Uterus (tissue), 4 donors: Measurements from ENCODE around the gene KRT75. TPM values are rescaled to one million over a fixed set of nuclear protein-coding genes. Genes with fewer than 3 reads are reported as not detected.

ENCODE experiments used
- DNase-seq, 2 donors: peaks; one replicate each; pipeline ENCODE4 v3.0.0-alpha.2; 2019 to 2020
- H3K27ac ChIP-seq, 2 donors: fragments of 200-600 bp; sonication (generic); 1 replicate in 1 of 2; 2 replicates in 1 of 2; pipeline ENCODE4 v1.5.1; 2016 to 2018
- H3K27me3 ChIP-seq, 2 donors: fragments of 200-600 bp; sonication (generic); one replicate each; pipeline ENCODE4 v1.5.1; 2018 to 2019; ENCODE audit warnings: control low read depth in 1 of 2
- H3K36me3 ChIP-seq, 2 donors: fragments of 200-600 bp; sonication (generic); one replicate each; pipeline ENCODE4 v1.5.1; 2019; ENCODE audit warnings: control low read depth in 1 of 2
- H3K4me1 ChIP-seq, 2 donors: fragments of 200-600 bp; sonication (generic); one replicate each; pipeline ENCODE4 v1.5.1; 2018 to 2019; ENCODE audit warnings: control low read depth in 1 of 2
- H3K4me3 ChIP-seq, 2 donors: fragments of 200-600 bp; sonication (generic); 1 replicate in 1 of 2; 2 replicates in 1 of 2; pipeline ENCODE4 v1.5.1; 2018 to 2019; ENCODE audit warnings: mild to moderate bottlenecking in 1 of 2
- H3K9me3 ChIP-seq, 2 donors: fragments of 200-600 bp; sonication (generic); one replicate each; pipeline ENCODE4 v1.5.1; 2019; ENCODE audit warnings: control low read depth in 1 of 2
- CTCF ChIP-seq, 4 experiments: fragments of 200-600 bp in 2 of 4; fragments of 450-650 bp in 2 of 4; sonication (generic) in 2 of 4; IDR thresholded peaks; one replicate each; pipeline ENCODE4 v1.5.1; 2016 to 2019; ENCODE audit warnings: antibody characterized with exemption in 4 of 4, mild to moderate bottlenecking in 2 of 4, moderate library complexity in 1 of 4
- POLR2A ChIP-seq, 2 donors: fragments of 450-650 bp; IDR thresholded peaks; one replicate each; pipeline ENCODE4 v1.6.1; 2016; ENCODE audit warnings: antibody characterized with exemption in 2 of 2, mild to moderate bottlenecking in 1 of 2, moderate library complexity in 1 of 2
- intact Hi-C: fragments of 100-400 bp; cut with DNase I; formaldehyde crosslinking; loops from one replicate; pipeline ENCODE4 v1.15.1; 2023; ENCODE audit warnings: low total_unique reads
- total RNA-seq, 4 donors: library from RNA; depleted of rRNA in 3 of 4; stranded (reverse); fragments of >200 nt in 3 of 4; gene quantifications; one replicate each; pipeline versions ENCODE4 v1.1.0 to v1.2.4, GENCODE V29; 2014 to 2023
- donor health status: DM: yes; HTN: yes; CAD: no.

KRT75 gene
- total RNA-seq, 4 donors from 2014 or later: not detected

- intact Hi-C loops: no loop called here
- Histone ChIP-seq H3K27me3 (no peaks in the 10 kb centered on the region), H3K4me1 (no peaks in the 10 kb centered on the region), H3K36me3 (no peaks in the 10 kb centered on the region), H3K9me3 (no peaks in the 10 kb centered on the region), H3K4me3 (no peak overlapping the region), H3K27ac (no peak overlapping the region)
- TF ChIP-seq POLR2A (IDR thresholded peaks at IDR 0.05) (no peak), CTCF (IDR thresholded peaks at IDR 0.05) (no peak)
- DNase-seq: no peak
These were observed 11.7 kb upstream of the KRT75 start for GRCh38 chr12:52445876-52446275.

- Histone ChIP-seq H3K27ac (no peak overlapping the region), H3K36me3 (no peaks in the 10 kb centered on the region), H3K4me1 (no peaks in the 10 kb centered on the region), H3K27me3 (no peaks in the 10 kb centered on the region), H3K9me3 (no peaks in the 10 kb centered on the region), H3K4me3 (no peak overlapping the region)
- DNase-seq: no peak
- TF ChIP-seq CTCF (IDR thresholded peaks at IDR 0.05) (no peak), POLR2A (IDR thresholded peaks at IDR 0.05) (no peak)
- intact Hi-C loops: no loop called here
These were observed 10.8 kb upstream of the KRT75 start for GRCh38 chr12:52444647-52445595.

GRCh38 chr12:52443966-52444365, 9.8 kb upstream of the KRT75 start:
- intact Hi-C loops: no loop called here
- no peaks in the 10 kb centered on the region for H3K36me3 ChIP-seq
- H3K4me3 ChIP-seq: no peak overlapping the region
- no peak for DNase-seq
- no peaks in the 10 kb centered on the region for H3K9me3 ChIP-seq
- H3K27ac ChIP-seq: no peak overlapping the region
- H3K27me3 ChIP-seq: no peaks in the 10 kb centered on the region
- no peaks in the 10 kb centered on the region for H3K4me1 ChIP-seq
- no peak for TF ChIP-seq CTCF (IDR thresholded peaks at IDR 0.05)
- TF ChIP-seq POLR2A (IDR thresholded peaks at IDR 0.05): no peak

- no peak overlapping the region for H3K4me3 ChIP-seq
- no peaks in the 10 kb centered on the region for H3K9me3 ChIP-seq
- no peak for DNase-seq
- TF ChIP-seq CTCF (IDR thresholded peaks at IDR 0.05): no peak
- no peak for TF ChIP-seq POLR2A (IDR thresholded peaks at IDR 0.05)
- no peaks in the 10 kb centered on the region for H3K4me1 ChIP-seq
- H3K27ac ChIP-seq: no peak overlapping the region
- no peaks in the 10 kb centered on the region for H3K27me3 ChIP-seq
- intact Hi-C loops: no loop called here
- no peaks in the 10 kb centered on the region for H3K36me3 ChIP-seq
These were observed 8.5 kb upstream of the KRT75 start for GRCh38 chr12:52442600-52443061.

- no peaks in the 10 kb centered on the region for H3K36me3 ChIP-seq
- no peaks in the 10 kb centered on the region for H3K4me1 ChIP-seq
- no peaks in the 10 kb centered on the region for H3K27me3 ChIP-seq
- no peak for DNase-seq
- intact Hi-C loops: no loop called here
- no peak for TF ChIP-seq CTCF (IDR thresholded peaks at IDR 0.05)
- TF ChIP-seq POLR2A (IDR thresholded peaks at IDR 0.05): no peak
- no peaks in the 10 kb centered on the region for H3K9me3 ChIP-seq
- no peak overlapping the region for H3K27ac ChIP-seq
- H3K4me3 ChIP-seq: no peak overlapping the region
These were observed 7.2 kb upstream of the KRT75 start for GRCh38 chr12:52441320-52441911.
